IPS-11a (cell line): ENCODE data around the gene TAC4.

ENCODE experiments used
- H3K4me3 ChIP-seq: one replicate; pipeline ENCODE4 v1.5.1; 2013; ENCODE audit warnings: low read depth, low read length, control low read depth

Gene TAC4

DNA sequence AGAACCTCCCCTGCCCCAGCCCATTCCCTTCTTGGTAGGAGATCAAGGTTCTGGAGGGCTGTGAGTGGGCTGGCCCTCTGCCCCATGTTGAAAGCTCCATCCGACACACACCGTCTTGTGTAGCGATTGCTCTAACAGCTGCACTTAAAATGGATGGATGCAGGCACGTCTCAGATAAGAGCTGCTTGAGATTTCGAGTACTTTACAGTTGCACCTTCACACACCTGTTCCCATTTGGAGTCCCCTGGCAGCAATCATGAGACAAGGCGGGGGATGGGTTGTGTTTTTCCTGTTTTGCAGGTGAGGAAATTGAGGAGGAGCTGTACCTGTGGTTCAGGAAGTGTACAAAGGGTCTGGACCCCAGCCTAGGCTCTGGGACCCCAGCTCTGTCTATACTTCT lies 25.6 kb upstream of the TAC4 start:
- no peak overlapping the region for H3K4me3 ChIP-seq

GRCh38 chr17:49872754-49873377 lies 25.0 kb upstream of the TAC4 start:
- H3K4me3 ChIP-seq = no peak overlapping the region

- H3K4me3 ChIP-seq = no peak overlapping the region
Measured at GRCh38 chr17:49871211-49871610, 23.3 kb upstream of the TAC4 start.

DNA sequence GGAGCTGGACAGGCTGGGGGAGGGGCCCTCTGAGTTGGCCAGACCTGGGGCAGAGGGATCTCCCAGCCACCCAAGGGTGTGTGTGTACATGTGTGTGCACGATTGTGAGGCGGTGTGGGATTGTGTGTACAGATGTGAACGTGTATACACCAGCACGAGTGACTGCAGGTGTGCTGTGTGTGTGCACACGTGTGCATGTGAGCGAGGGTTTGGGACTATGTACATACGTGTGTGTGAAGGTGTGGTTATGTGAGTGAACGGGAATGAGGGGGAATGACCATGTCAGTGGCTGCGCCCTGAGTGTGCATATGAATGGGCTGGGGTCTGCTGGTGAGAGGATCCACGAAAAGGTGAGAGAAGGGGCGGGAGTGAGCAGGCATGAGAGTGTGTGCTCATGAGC lies 22.4 kb upstream of the TAC4 start:
- H3K4me3 ChIP-seq = no peak overlapping the region

- H3K4me3 ChIP-seq = no peak overlapping the region
Measured at GRCh38 chr17:49869038-49869374, 21.1 kb upstream of the TAC4 start.

- no peak overlapping the region for H3K4me3 ChIP-seq
Measured at GRCh38 chr17:49866882-49867413, 19.1 kb upstream of the TAC4 start.

DNA sequence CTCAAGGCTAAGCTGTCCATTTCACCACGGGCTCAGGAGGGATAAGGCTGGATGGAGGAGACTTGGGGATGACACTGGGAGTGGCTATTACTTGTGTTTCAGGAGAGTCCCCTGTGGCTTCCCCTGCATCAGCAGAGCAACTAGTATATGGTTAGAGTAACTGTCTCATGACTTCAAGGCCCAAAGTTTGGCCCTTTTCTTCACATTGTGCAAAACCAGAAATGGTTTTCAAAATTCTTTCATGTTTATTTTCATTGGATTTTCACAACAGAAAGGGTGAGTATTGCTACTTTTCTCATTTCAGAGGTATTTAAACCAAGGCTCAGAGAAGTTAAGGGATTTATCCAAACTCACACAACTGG lies 18.1 kb upstream of the TAC4 start:
- H3K4me3 ChIP-seq = no peak overlapping the region

GRCh38 chr17:49862781-49863331 lies 15.0 kb upstream of the TAC4 start:
- no peak overlapping the region for H3K4me3 ChIP-seq

- H3K4me3 ChIP-seq = no peak overlapping the region
Measured at GRCh38 chr17:49861150-49861884, 13.4 kb upstream of the TAC4 start.

DNA sequence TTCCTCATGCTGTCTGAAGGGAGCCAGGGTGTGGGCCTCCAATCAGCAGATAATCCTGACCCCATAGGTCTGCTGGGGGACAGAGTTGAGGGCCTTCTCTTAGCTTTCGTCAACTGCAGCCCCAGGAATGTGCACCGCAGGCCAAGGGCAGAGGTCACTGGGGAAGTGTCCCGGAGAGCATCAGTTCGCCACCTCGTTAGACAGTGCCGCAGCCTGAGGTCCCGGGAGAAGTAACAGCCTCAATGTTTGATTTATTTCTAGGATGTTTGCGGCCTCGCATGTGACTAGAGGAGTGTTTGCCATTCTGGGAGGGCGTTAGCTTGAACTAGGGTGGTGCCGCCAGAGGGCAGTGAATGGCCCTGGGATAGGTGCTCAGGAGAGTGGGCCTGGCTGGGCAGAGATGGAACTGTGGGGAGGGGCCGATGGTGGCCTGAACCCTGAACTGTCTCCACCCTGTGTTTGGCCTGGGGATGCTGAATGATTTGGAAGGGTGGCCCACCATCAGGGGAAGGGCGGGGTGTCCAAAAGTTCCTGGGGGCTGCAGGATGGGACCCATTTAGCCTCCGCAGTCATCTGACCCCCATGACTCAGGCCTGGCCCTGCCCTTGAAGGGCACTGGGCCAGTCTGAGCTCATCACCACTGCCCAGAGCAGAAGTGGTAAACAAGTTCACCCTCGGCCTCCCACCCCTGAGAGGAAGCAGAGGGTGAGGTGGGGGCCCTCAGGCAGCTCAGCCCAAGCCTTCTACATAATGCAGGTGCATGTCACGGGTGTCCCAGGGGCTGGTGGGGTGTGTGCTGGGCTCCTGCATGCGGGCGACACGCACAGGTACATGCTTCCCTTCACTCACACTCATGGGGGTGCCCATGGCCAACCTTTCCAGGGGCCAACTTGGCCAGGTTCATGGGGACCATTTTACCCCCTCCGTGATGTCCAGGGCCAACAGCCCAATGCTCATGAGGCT lies 12.4 kb upstream of the TAC4 start:
- H3K4me3 ChIP-seq = no peak overlapping the region

GRCh38 chr17:49858796-49859195 lies 10.9 kb upstream of the TAC4 start:
- H3K4me3 ChIP-seq = no peak overlapping the region

DNA sequence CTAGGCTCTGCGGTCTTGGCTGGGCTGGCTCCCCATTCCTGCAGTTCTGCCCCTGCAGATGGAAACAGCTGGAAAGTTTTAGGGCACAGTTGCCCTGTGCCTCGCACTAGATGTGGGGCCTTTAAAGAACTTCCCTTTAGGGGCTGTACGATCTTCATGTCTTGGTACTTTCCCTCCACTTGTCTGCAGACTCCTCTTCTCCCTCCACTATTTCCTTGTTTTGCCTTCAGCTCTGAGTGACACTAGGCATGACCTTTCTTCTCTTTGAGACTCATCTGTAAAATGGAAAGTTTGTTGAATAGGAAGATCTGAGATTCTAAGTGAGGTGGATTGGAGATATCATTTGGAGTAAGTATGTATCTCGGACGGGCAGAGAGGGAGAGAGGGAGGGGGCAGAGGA lies 6.3 kb upstream of the TAC4 start:
- no peak overlapping the region for H3K4me3 ChIP-seq

DNA sequence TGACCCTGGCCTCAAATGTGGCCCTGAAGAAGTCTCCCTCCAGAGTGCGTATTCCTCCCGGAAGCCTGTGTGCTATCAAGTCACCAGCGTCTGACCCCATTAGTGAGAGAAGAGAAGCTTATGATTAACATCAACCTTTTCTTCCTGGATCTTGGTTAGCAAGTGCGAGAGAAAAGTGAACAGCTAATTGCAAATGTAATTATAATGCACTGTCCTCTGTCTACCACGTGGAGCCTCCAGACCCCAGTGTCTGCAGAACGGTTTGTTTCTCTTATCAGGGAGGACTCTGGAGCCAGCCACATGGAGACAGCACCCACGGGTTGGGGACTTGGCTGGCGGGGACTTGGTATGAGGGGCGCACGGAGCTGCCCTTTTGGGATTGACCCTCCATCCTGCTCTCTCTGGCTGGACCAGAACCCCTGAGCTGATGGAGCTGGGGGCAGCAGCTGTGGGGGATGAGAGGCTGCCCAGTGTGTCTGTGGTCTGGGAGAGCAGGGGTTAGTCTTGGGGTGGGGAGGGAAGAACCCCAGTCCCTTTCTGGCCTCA lies 5.7 kb upstream of the TAC4 start:
- H3K4me3 ChIP-seq = no peak overlapping the region

- H3K4me3 ChIP-seq = peak overlapping the region; percentile 40
Measured at GRCh38 chr17:49851387-49852291, 3.8 kb upstream of the TAC4 start.

GRCh38 chr17:49850772-49851386 lies 3.0 kb upstream of the TAC4 start:
- peak overlapping the region; percentile 40 for H3K4me3 ChIP-seq

GRCh38 chr17:49850218-49850610 lies 2.3 kb upstream of the TAC4 start:
- no peak overlapping the region for H3K4me3 ChIP-seq

GRCh38 chr17:49848739-49849138 lies 870 bp upstream of the TAC4 start:
- H3K4me3 ChIP-seq = no peak overlapping the region

DNA sequence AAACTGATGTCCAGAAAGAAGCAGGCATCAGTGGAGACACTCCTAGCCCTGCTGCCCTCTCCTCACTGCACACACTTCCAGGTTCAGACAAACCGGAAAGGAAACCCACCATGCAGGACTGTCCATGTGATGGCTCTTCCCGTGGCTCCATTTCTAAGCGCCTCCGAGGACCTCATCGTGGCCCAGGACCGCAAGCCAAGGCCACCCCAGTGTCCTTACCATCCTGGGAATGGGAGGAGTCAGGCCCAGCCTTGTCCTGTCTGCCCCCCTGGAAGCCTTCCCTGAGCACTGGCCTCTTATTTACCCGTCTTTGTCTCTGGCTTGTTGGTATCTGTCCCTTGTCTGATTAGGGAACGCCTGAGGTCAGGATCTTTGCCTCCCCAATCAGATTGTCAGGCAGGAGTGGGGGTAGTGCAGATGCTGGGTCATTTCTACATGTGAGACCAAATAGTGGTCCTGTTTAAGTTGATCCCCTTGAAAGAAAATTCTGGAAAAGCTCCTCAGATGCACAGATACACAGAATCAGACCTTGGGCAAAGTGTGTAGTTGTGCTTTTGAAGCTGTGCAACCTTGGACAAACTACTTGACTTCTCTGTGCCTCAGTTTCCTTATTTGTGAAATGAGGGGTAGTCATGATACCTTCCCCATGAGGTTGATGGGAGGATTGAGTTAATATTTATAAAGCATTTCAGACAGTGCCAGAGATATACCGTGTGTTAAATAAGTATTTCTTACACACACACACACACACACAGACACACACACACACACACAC lies 744 bp downstream of the TAC4 start:
- H3K4me3 ChIP-seq = no peak overlapping the region

- no peak overlapping the region for H3K4me3 ChIP-seq
Measured at GRCh38 chr17:49845321-49845720, 2.5 kb downstream of the TAC4 start.
